Measurements from ENCODE around the gene PARD3.

DNA sequence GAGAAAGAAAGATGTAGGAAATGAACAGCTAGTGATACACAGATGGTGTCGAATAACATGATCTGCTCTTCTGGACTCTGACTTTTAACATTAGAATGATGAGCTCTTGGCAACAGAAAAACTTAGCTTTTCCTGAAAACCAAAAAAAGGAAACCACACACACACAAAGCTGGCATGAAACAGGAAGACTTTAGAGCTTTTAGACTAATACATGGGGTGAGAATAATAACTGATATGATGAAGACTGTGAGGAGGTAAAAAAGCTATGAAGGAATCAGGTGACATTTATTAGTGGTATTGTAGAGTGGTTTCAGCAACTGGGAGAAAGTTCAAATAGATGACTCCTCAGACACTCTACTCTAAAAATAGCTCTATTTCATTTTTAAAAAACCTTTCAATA lies 491.9 kb downstream of the PARD3 start:
- no peak for TF ChIP-seq EZH2 (IDR thresholded peaks at IDR 0.05; ENCODE audit: insufficient read depth, poor library complexity, severe bottlenecking)
- no peak for TF ChIP-seq EZH2phosphoT487 (IDR thresholded peaks at IDR 0.05; ENCODE audit: insufficient read depth, low read depth)
